HG03565 (cell line): ENCODE measurements around the gene TMEM181.
"Not testable (repeated sequence)": the region's sequence is repeated elsewhere in the genome, so short reads cannot be mapped to it uniquely, and the experiment has no call there.

Experiments
- ATAC-seq: cut with Tn5 transposase; IDR thresholded peaks from one replicate; pipeline ENCODE4 v1.9.1; 2021; ENCODE audit warnings: mild to moderate bottlenecking, moderate library complexity; ENCODE audit not compliant: unreplicated experiment

Gene TMEM181

GRCh38 chr6:158620963-158621693 is 61.2 kb downstream of the TMEM181 start:
- ATAC-seq, result no peak

- no peak for ATAC-seq
These were observed 62.0 kb downstream of the TMEM181 start for GRCh38 chr6:158621694-158622544.

DNA sequence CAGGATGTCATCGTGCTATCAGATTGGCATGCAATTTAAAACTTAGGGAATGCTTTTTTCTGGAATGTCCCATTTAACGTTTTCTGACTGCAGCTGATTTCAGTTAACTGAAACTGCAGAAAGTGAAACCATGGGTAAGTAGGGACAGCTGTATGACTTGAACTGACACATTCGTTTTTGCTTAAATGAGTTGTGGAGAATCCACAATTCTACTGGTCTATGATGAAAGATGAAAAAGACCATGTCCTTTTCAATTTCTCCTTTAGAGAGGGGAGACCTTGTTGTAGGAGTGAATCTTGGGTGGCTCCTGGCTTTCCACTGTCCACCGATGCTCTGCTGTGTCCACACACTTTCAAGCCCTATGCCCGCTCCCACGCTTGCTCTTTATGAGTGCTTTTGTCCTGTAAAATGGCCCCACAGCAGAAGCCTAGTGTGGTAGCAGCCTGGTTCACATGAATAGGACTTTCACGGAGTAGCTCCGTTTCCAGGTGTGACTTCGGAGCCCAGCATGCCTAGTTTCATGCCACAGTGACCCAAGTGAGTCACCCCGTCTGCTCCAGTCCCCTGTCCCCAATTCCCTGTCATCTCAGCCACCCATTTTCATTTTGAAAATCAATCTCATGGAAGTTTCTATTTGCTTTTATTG is 62.8 kb downstream of the TMEM181 start:
- no peak for ATAC-seq

DNA sequence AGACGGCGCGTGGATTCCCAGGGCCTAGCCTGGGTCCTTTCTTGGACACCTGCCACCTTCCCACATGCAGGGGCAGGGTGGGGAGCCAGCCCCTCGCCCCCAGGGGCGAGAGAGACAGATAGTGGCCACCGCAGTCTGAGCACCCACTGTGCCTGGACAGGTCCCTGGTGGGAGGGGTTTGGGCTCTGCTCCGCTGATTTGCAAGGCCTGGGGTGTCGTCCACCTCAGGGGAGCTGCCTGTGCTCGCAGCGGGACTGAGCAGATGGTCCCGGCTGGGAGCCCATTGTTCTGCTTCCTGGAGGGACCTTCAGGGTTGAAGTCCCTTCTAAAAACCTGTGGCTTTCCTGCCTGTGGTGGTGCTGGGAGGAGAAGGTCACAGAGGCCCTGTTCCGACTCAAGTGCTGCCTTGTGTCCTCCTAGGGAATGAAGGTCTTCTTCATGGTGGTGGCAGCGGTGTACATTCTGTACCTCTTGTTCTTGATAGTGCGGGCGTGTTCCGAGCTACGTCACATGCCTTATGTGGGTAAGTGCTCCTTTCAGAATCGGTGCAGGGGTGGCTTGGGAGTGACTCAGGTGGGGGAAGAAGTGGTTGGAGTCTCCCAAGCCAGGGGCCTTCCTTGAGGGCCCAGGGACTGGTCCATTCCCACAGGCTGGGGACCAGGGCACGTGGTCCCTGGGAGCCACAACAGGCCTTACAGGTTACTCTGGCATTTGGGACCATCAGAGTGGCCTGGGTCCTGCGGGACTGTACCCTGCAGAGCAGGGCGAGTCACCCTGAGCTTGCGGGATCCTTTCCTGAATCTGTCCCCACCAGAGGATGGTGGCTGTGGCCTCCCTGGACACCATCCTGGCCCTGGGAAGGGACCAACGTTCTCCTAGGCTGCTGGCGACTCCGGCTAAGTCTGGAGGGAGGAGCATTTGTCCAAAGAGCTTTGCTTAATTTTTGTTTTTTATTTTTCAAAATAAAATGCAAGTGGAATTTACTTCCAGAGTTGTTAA is 65.1 kb downstream of the TMEM181 start:
- no peak for ATAC-seq

- ATAC-seq, result no peak
These were observed 66.0 kb downstream of the TMEM181 start for GRCh38 chr6:158625881-158626305.

DNA sequence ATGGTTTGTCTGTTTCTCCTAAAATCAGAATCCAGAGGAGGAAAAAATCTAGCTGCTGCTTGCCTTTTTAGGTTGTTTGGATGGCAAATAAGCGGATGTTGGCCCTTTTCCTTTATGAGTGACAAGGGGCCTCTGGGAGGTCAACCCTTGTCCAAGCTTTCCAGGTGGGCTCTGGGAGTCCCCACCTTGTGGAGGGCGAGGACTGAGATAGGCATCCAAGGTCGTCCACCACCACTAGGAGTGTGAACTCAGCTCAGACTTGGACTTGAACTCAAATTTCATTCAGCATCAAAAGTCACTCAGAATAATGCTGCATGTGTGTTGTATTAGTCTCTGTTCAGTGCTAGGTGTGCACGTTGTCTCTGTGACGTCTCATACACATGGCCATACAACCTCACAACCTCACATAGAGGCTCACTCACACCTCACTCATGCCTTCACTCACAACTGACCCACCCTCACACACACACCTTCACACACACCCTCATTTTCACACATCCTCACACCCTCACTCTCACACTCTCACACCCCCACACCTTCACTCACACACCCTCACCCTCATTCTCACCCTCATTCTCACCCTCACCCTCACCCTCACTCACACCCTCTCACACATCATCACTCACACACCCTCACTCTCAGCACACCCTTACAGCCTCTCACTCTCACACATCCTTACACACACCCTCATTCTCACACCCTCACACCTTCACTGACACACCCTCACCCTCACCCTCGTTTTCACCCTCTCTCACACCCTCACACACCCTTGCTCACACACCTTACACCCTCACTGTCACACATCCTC is 66.7 kb downstream of the TMEM181 start:
- no peak for ATAC-seq

DNA sequence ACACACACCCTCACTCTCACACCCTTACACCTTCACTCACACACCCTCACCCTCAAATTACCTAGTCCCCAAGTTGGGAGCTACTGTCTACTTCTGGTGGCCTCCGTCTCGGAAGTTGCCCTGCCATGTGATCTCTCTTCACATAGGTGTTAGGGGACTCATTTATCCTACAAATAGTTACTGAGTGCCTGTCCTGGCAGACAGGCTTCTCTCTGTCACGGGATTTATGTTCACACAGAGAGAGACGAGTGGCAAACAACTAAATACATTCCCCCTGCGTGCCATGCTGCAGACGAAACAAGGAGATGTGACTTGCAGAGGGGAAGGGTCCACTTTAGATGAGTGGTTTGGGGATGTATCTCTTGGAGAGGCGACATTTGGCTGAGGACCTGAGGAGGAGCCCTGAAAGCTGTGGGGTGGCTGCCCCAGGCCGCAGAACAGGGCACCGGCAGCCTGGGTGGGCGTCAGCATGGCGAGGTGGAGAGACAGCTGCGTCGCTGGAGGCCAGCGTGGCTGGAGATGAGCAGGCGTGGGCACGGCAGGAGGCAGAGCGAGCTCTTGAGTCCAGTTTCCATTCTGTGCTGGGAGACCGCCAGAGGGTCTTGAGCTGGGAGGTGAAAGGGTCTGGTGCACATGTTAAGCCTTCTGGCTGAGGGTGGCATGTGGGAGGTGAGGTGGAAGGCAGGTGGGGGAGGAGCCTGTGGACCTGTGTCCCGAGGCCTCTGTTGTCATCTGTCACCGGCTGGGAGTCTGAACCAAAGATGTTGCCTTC is 67.5 kb downstream of the TMEM181 start:
- ATAC-seq, result no peak

DNA sequence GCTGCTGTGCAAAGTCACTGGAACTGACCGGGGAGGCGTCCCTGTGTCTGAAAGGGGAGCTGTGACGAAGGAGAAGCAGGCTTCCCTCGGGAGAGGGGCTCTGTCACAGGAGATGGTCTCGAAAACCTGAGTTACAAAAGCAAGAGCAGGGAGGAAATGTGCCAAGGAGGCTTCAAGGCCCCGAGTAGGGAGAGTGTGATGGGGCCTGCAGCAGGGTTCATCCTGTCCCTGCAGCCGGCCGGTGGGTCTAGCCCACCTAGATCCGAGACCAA is 68.0 kb downstream of the TMEM181 start:
- ATAC-seq, result no peak

DNA sequence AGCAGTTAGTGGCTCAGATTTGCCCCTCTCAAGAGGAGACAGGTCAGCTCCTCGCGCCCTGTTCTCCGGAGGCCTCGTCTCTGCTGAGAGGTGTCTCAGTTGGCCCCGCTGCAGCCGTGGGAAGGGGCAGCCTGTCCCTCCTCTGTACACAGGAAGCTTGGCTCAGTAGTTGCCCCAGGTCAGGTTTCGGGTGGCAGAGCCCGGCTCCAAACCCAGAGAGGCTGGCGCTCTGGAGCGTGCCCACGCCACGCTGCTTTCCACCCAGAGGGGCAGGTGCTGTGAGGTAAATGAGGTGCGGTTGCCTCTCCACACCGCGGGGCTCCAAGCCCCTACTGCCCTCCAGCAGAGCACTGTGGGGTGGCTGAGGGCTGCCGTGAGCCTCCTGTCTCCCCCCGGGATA is 68.7 kb downstream of the TMEM181 start:
- ATAC-seq, result no peak

DNA sequence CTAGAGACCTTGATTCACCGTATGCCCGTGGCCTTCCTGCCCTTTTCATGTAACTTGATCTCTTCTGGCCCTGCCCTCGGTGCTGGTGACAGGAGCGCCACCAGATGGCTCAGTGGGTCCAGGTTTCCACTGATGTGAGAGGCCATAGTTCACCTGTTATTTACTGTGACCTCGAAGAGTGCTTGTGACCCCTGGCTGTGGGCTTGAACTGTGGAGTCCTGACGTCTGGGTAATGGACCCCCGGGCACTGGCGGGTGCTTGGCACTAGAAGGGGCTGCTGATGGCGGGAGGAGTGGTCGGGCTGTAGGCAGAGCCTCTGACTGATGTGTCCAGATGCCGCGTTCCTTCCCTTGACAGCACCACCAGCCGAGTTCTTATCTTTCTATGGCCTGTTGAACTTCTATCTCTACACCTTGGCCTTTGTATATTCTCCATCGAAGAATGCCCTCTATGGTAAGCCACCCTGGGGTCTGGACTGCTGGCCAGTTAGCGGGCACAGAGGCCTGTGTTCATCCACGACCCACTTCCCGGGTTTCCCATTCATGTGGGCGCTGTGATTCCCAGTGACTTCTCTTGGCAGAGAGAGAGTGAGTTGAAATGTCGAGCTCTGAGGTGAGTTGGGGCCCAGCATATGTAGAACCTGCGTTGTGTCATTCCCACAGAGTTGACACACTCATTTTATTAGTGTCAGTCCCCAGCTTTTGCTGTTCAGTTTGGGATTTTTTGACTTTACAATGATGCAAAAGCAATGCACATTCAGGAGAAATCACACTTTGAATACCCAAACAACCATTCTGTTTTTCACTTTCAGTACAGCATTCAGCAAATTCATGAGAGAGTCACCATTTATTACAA is 69.7 kb downstream of the TMEM181 start:
- ATAC-seq, result no peak

GRCh38 chr6:158630938-158631616 is 71.2 kb downstream of the TMEM181 start:
- ATAC-seq, result no peak

DNA sequence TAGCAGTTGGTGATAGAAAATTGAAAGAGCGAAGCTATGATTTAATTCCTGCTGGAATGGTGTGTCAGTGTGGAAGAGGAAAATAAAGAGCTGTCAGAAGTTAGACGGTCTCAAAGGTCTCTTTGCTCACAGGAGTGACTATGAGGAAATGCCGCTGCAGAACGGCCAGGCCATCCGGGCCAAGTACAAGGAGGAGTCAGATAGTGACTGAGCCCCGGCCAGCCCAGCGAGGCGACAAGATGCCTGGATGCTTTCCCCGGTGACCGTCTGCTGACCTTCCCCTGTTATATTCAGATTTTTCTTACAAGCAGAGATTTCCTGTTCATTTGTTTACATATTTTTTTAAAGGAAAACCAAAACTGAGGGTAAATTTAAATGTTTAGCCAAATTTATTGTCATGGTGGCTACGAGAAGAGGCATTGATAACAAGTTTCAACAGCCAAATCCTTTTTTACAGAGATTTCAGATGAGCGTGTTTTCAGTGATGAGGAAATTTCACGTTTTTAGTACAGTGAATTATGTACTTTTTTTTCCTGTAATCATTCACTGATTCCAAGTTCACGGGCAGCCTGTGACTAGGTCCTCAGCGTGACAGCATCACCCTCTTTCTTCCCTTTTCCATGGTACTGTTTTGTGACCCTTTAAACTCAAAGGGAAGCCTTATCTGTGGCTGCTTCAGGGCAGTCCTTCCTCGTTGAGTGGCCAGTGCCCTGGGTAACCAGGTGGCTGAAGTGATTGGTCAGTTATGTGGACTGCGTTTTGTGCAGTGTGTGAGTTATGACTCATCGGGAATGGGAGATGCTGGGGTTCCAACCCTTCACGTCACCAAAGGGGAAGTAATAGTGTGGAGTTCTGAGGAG is 72.0 kb downstream of the TMEM181 start:
- no peak for ATAC-seq

DNA sequence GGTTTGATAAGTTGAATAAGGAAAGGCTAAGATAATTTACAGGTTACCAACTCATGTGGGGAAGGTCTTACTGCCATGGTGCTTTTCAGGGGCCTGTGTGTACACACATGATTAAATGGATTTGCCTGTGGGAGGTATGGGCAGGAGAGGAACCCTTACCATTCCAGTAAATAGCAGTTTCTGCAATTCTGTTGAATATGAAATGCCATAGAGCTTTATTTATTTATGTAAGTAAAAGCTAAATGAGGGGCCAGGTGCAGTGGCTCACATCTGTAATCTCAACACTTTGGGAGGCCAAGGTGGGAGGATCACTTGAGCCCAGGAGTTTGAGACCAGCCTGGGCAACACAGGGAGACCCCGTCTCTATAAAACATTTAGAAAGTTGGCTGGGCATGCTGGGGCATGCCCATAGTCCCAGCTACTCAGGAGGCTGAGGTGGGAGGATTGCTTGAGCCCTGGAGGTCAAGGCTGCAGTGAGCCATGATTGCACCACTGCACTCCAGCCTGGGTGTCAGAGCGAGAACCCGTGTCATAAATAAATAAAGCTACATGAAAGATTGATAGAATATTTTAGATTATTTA is 72.7 kb downstream of the TMEM181 start:
- ATAC-seq, result not testable (repeated sequence)

GRCh38 chr6:158633127-158633526 is 73.2 kb downstream of the TMEM181 start:
- no peak for ATAC-seq

DNA sequence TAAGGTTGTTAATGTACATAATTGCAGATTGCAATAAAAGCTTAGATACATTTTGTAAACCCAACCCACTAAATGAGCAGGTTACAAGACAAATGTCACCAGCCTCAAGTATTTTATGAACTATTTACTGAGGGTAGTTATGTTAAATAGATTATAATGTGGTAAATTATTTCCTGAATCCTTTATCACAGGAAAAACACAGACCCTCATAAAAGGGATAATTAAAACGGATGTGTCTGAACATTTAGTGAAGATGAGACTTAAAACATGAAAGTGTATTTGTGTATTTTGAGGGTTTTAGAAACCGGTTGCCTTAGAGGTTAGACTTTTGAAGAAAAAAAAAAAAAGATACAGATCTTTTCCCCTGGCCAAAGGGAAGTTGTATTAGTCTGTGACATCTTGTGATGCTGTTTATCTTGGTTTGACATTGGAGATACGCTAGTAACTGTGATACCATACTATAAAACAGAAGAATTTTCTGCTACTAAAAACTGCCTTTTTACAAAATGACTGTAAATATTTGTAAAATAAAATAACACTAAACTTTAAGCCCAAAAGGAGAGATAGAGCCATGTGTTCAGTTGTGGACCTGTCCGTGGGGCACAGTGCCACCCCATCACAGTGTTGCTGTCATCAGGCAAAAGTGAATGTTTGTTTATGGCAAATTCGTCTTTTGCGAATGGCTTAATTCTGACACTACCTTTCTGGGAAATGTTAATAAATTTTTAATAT is 75.0 kb downstream of the TMEM181 start:
- ATAC-seq, result no peak
